B cell (primary cell): ENCODE data around the gene FBXO28. TPM values are rescaled to one million over a fixed set of nuclear protein-coding genes. Genes with fewer than 3 reads are reported as not detected.

Experiments used
- ATAC-seq: fragments of 200-7000 bp; cut with Tn5 transposase; one replicate; pipeline ENCODE4 v1.10.0; 2021; ENCODE audit warnings: low read depth, mild to moderate bottlenecking, moderate number of reproducible peaks, moderate library complexity
- CTCF ChIA-PET: fragments of 350-600 bp; sonication (Branson Sonifier 250); formaldehyde crosslinking; loops from one replicate; lab custom pipeline; 2021; ENCODE audit warnings: antibody characterized with exemption, inconsistent platforms; lab: Charles Lee
- POLR2A ChIA-PET: fragments of 350-600 bp; sonication (Branson Sonifier 250); formaldehyde crosslinking; loops from one replicate; lab custom pipeline; 2021; ENCODE audit warnings: antibody characterized with exemption; lab: Charles Lee
- DNase-seq: peaks from one replicate; pipeline ENCODE4 v3.0.0; 2013
- H2AFZ ChIP-seq: 2 replicates; pipeline ENCODE4 v1.6.1; 2012; ENCODE audit warnings: mild to moderate bottlenecking, low read depth, low read length; ENCODE audit not compliant: insufficient read depth, poor library complexity, severe bottlenecking
- H3K27ac ChIP-seq, 2 donors: 1 replicate in 1 of 2; 2 replicates in 1 of 2; pipeline ENCODE4 v1.5.1; 2012 to 2013; ENCODE audit warnings: low read length in 2 of 2, mild to moderate bottlenecking in 2 of 2, moderate library complexity in 1 of 2
- H3K27me3 ChIP-seq, 4 experiments: fragments of 200-600 bp in 1 of 4; sonication (generic) in 1 of 4; replicated peaks in 1 of 4; 1 replicate in 2 of 4; 2 replicates in 2 of 4; pipeline versions ENCODE4 v1.6.1 to v1.7.0; 2013 to 2016; ENCODE audit warnings: low read length in 3 of 4, mild to moderate bottlenecking in 2 of 4, mixed read lengths in 1 of 4, moderate library complexity in 1 of 4; ENCODE audit not compliant: insufficient read depth in 4 of 4, control insufficient read depth in 3 of 4; ENCODE audit errors: control extremely low read depth in 1 of 4
- H3K36me3 ChIP-seq, 2 experiments: replicated peaks in 1 of 2; 1 replicate in 1 of 2; 2 replicates in 1 of 2; pipeline versions ENCODE4 v1.6.1 to v1.7.1; 2013; ENCODE audit warnings: low read length in 1 of 2; ENCODE audit not compliant: insufficient read depth in 2 of 2, control insufficient read depth in 1 of 2; ENCODE audit errors: control extremely low read depth in 1 of 2, extremely low read depth in 1 of 2
- H3K4me1 ChIP-seq, 2 donors: fragments of 200-600 bp in 1 of 2; sonication (generic) in 1 of 2; 1 replicate in 1 of 2; 2 replicates in 1 of 2; pipeline versions ENCODE4 v1.5.1 to v1.6.1; 2013 to 2017; ENCODE audit warnings: low read length in 2 of 2; ENCODE audit not compliant: control insufficient read depth in 2 of 2, insufficient read depth in 2 of 2
- H3K4me2 ChIP-seq: replicated peaks from 2 replicates; pipeline ENCODE3; 2012; ENCODE audit warnings: mild to moderate bottlenecking, low read depth, low read length; ENCODE audit not compliant: poor library complexity, severe bottlenecking
- H3K4me3 ChIP-seq, 5 experiments: fragments of 200-600 bp in 1 of 5; sonication (generic) in 1 of 5; 1 replicate in 3 of 5; 2 replicates in 2 of 5; pipeline versions ENCODE4 v1.5.1 to v1.7.0; 2011 to 2016; ENCODE audit warnings: low read length in 4 of 5, mild to moderate bottlenecking in 4 of 5, low read depth in 2 of 5, control low read depth in 1 of 5, moderate library complexity in 1 of 5; ENCODE audit not compliant: insufficient read depth in 1 of 5; ENCODE audit errors: control extremely low read depth in 1 of 5, extremely low read depth in 1 of 5
- H3K79me2 ChIP-seq: fragments of 200-600 bp; sonication (generic); one replicate; pipeline ENCODE4 v1.6.0; 2016; ENCODE audit warnings: low read length; ENCODE audit not compliant: control insufficient read depth, insufficient read depth
- H3K9ac ChIP-seq: fragments of 200-600 bp; sonication (generic); 2 replicates; pipeline ENCODE4 v1.6.1; 2017; ENCODE audit warnings: mild to moderate bottlenecking, low read length, moderate library complexity
- H3K9me3 ChIP-seq, 3 donors: one replicate each; pipeline versions ENCODE4 v1.6.1 to v1.7.1; 2013; ENCODE audit warnings: low read length in 2 of 3; ENCODE audit not compliant: control insufficient read depth in 2 of 3, insufficient read depth in 1 of 3; ENCODE audit errors: control extremely low read depth in 1 of 3
- H4K20me1 ChIP-seq: 2 replicates; pipeline ENCODE4 v1.6.0; 2012; ENCODE audit warnings: mild to moderate bottlenecking, low read length; ENCODE audit not compliant: insufficient read depth, control insufficient read depth, poor library complexity, severe bottlenecking
- H3K27ac Mint-ChIP-seq: one replicate; pipeline ENCODE4 v1.8.0; 2021; ENCODE audit warnings: mixed read lengths
- H3K27me3 Mint-ChIP-seq: one replicate; pipeline ENCODE4 v1.8.0; 2021; ENCODE audit warnings: mixed read lengths
- H3K4me1 Mint-ChIP-seq: one replicate; pipeline ENCODE4 v1.8.0; 2021; ENCODE audit warnings: mixed read lengths
- H3K4me3 Mint-ChIP-seq: one replicate; pipeline ENCODE4 v1.8.0; 2021; ENCODE audit warnings: mixed read lengths
- H3K9me3 Mint-ChIP-seq: one replicate; pipeline ENCODE4 v1.8.0; 2022; ENCODE audit warnings: mixed read lengths; ENCODE audit not compliant: insufficient read depth
- CTCF ChIP-seq: fragments of 200-600 bp; IDR thresholded peaks from one replicate; pipeline ENCODE4 v1.8.0; 2022; ENCODE audit warnings: antibody characterized with exemption, mild to moderate bottlenecking
- EZH2 ChIP-seq: IDR thresholded peaks from 2 replicates; pipeline ENCODE4 v1.6.1; 2012; ENCODE audit warnings: borderline replicate concordance, low read depth, mild to moderate bottlenecking, moderate library complexity, low read length; ENCODE audit not compliant: insufficient read depth, poor library complexity, severe bottlenecking
- WGBS: methylation state at CpG from one replicate; pipeline ENCODE4 v1.1.5; 2013; ENCODE audit warnings: missing lambda C conversion rate; ENCODE audit not compliant: insufficient coverage; 5-methylcytosine and 5-hydroxymethylcytosine counted together
- intact Hi-C: fragments of 100-400 bp; cut with micrococcal nuclease; formaldehyde crosslinking; loops from one replicate; pipeline ENCODE4 v1.10.0; 2022
- polyA plus RNA-seq: library from polyadenylated mRNA; depleted of rRNA; stranded (reverse); fragments of >200 nt; gene quantifications from 2 replicates; pipeline ENCODE4 v1.2.3, GENCODE V29; 2012
- total RNA-seq, 2 donors: library from RNA; stranded (reverse); fragments of 120-200 nt in 1 of 2; gene quantifications; 1 replicate in 1 of 2; 2 replicates in 1 of 2; pipeline versions ENCODE4 v1.2.3 to v1.2.4, GENCODE V29; 2013 to 2022

The FBXO28 gene
- total and polyA plus RNA-seq, 2 donors (not counting 1 experiment from before 2014, with no cell fraction given) = 17.5 to 39.7 TPM

- Histone ChIP-seq H4K20me1 (peaks cover 46% of the 10 kb centered on the region), H3K36me3 (peaks cover 0 to 1% of the 10 kb centered on the region in 2 experiments), H2AFZ (peak overlapping the region; percentile 74), H3K27ac (peak overlapping the region; percentile 90 to 99), H3K9ac (peak overlapping the region; percentile 79), H3K9me3 (peaks cover 0 to 6% (median 0%) of the 10 kb centered on the region in 3 donors), H3K4me2 (peak overlapping the region; percentile 78), H3K27me3 (no peaks in the 10 kb centered on the region), H3K4me3 (peak overlapping the region; percentile 58 to 83 (median 81)), H3K4me1 (peaks cover 45 to 51% of the 10 kb centered on the region in 2 donors), H3K79me2 (peaks cover 57% of the 10 kb centered on the region)
- Mint-ChIP-seq H3K4me1 (peaks cover 41% of the 10 kb centered on the region), H3K27ac (peak overlapping the region; percentile 94), H3K9me3 (no peaks in the 10 kb centered on the region), H3K27me3 (no peaks in the 10 kb centered on the region), H3K4me3 (peak overlapping the region; percentile 93)
- ATAC-seq (peak; percentile 48), DNase-seq (peak; percentile 86)
- TF ChIP-seq EZH2 (no peak), CTCF (no peak)
- ChIA-PET CTCF (interaction anchor here (1.0 to 2.7 kb wide), 6 partner anchors 9 to 150 kb away, joined by 3 to 20 read pairs (median 4); no protein-coding TSS in a partner anchor), POLR2A (interaction anchor here (1.0 to 3.4 kb wide), 6 partner anchors 15 to 146 kb away, joined by 3 to 21 read pairs (median 9); partner anchors contain the start of gene NVL)
- 1% methylated on average over 46 of the region's 53 CpGs for WGBS
- intact Hi-C loops = loop anchor here (1.0 to 5.0 kb wide), 9 partner anchors 15 to 339 kb away; partner anchors contain the start of genes CNIH4, NVL, TP53BP2 and WDR26
These were observed 69.8 kb downstream of the FBXO28 start for GRCh38 chr1:224183591-224184312.
